ENCODE data around the gene HOXD11. TPM values are rescaled to one million over a fixed set of nuclear protein-coding genes. Genes with fewer than 3 reads are reported as not detected.
A peak's percentile ranks its signal among the peaks of the same experiment; 100 is the strongest.

HOXD11 gene
- total RNA-seq, 1 experiment from 2014 or later: 107 TPM

DNA sequence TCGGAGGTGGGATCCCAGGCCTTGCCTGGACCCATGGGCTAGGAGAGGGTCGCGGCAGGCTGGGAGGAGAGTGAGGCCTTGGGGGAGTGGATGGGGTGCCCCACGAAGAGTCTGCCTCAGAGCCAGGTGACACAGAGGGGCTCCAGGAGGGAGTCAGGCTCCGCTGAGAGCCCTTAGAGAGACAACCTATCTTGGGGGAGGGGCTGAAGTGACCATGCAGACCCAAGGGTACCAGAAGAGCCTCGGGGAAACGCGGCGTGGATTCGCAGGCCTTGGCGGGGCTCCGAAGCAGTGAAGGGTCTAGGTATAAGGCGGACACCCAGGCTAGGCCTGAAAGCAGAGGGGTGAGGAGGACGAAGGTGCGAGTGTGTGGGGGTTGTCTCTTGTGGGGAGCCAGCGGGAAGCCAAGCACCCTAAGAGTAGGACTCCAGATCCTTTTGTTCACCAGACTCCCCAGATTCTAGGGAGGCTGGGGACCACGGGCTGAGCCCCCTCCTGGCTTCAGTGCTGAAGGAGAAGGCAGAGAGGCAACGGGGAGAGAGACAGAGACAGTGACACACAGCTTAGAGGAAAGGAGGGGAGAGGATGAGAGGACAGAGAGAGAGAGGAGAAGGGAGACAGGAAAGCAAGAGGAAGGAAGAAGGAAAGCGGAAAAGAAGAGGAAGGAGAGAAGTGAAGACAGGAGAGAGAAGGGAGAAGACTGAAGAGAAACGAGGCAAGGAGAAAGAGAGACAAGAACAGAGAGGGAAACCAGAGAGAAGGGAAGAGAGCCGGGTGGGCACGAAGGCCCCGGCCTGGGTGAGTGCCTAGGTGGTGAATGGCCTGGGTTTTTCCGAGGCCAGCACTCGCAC, 1.1 kb upstream of the HOXD11 start:
- Histone ChIP-seq H3K27me3 (replicated peaks; ENCODE audit: insufficient read depth, low read depth, low read length, poor library complexity) (no peaks in the 10 kb centered on the region), H3K4me3 (ENCODE audit: low read depth, low read length, poor library complexity, severe bottlenecking) (peak overlapping the region; percentile 73), H3K27ac (ENCODE audit: low read depth, low read length, poor library complexity, severe bottlenecking) (peak overlapping the region; percentile 94), H3K36me3 (ENCODE audit: insufficient read depth, low read length, poor library complexity, severe bottlenecking) (peaks cover 22% of the 10 kb centered on the region), H3K4me1 (ENCODE audit: insufficient read depth, low read length, poor library complexity, severe bottlenecking) (peaks cover 26% of the 10 kb centered on the region), H3K9me3 (ENCODE audit: low read depth, low read length, poor library complexity, severe bottlenecking) (no peaks in the 10 kb centered on the region)
- CTCF ChIA-PET: interaction anchor here (0.7 kb wide), 1 partner anchor 21 kb away, joined by 3 read pairs; no protein-coding TSS in a partner anchor
- BruUV-seq (replicated peaks): no TSS peak
- intact Hi-C loops (cut with micrococcal nuclease; ENCODE audit: unreplicated experiment): no loop called here
- POLR2A ChIA-PET (ENCODE audit: low non-redundant PET): interaction anchor here (0.7 to 0.9 kb wide), 2 partner anchors 8 to 9 kb away, joined by 3 to 5 read pairs; no protein-coding TSS in a partner anchor
- TF ChIP-seq EZH2 (IDR thresholded peaks at IDR 0.05; ENCODE audit: borderline replicate concordance, low read depth, low read length, poor library complexity, severe bottlenecking): no peak
- TF ChIP-seq, protein P1, sequence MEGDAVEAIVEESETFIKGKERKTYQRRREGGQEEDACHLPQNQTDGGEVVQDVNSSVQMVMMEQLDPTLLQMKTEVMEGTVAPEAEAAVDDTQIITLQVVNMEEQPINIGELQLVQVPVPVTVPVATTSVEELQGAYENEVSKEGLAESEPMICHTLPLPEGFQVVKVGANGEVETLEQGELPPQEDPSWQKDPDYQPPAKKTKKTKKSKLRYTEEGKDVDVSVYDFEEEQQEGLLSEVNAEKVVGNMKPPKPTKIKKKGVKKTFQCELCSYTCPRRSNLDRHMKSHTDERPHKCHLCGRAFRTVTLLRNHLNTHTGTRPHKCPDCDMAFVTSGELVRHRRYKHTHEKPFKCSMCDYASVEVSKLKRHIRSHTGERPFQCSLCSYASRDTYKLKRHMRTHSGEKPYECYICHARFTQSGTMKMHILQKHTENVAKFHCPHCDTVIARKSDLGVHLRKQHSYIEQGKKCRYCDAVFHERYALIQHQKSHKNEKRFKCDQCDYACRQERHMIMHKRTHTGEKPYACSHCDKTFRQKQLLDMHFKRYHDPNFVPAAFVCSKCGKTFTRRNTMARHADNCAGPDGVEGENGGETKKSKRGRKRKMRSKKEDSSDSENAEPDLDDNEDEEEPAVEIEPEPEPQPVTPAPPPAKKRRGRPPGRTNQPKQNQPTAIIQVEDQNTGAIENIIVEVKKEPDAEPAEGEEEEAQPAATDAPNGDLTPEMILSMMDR (conservative IDR thresholded peaks at IDR 0.05; ENCODE audit: low read depth, low read length): no peak
- peak; percentile 59 for DNase-seq (ENCODE audit: low spot score)

GRCh38 chr2:176107731-176108181, 676 bp downstream of the HOXD11 start:
- DNase-seq (ENCODE audit: low spot score): peak; percentile 60
- no TSS peak for BruUV-seq (replicated peaks)
- Histone ChIP-seq H3K27me3 (replicated peaks; ENCODE audit: insufficient read depth, low read depth, low read length, poor library complexity) (no peaks in the 10 kb centered on the region), H3K9me3 (ENCODE audit: low read depth, low read length, poor library complexity, severe bottlenecking) (no peaks in the 10 kb centered on the region), H3K36me3 (ENCODE audit: insufficient read depth, low read length, poor library complexity, severe bottlenecking) (peaks cover 38% of the 10 kb centered on the region), H3K4me3 (ENCODE audit: low read depth, low read length, poor library complexity, severe bottlenecking) (peak overlapping the region; percentile 73), H3K27ac (ENCODE audit: low read depth, low read length, poor library complexity, severe bottlenecking) (peak overlapping the region; percentile 86), H3K4me1 (ENCODE audit: insufficient read depth, low read length, poor library complexity, severe bottlenecking) (peaks cover 8% of the 10 kb centered on the region)
- ChIA-PET CTCF (interaction anchor here (0.7 kb wide), 1 partner anchor 10 kb away, joined by 7 read pairs; no protein-coding TSS in a partner anchor), POLR2A (ENCODE audit: low non-redundant PET) (no interaction called here)
- no peak for TF ChIP-seq EZH2 (IDR thresholded peaks at IDR 0.05; ENCODE audit: borderline replicate concordance, low read depth, low read length, poor library complexity, severe bottlenecking)
- TF ChIP-seq, protein P1 (conservative IDR thresholded peaks at IDR 0.05; ENCODE audit: low read depth, low read length): no peak
- intact Hi-C loops (cut with micrococcal nuclease; ENCODE audit: unreplicated experiment): no loop called here

- CTCF ChIA-PET: interaction anchor here (0.7 kb wide), 1 partner anchor 669 kb away, joined by 4 read pairs; no protein-coding TSS in a partner anchor
- intact Hi-C loops (cut with micrococcal nuclease; ENCODE audit: unreplicated experiment): no loop called here
- Histone ChIP-seq H3K27ac (ENCODE audit: low read depth, low read length, poor library complexity, severe bottlenecking) (peak overlapping the region; percentile 86), H3K4me3 (ENCODE audit: low read depth, low read length, poor library complexity, severe bottlenecking) (peak overlapping the region; percentile 73), H3K4me1 (ENCODE audit: insufficient read depth, low read length, poor library complexity, severe bottlenecking) (peaks cover 3% of the 10 kb centered on the region), H3K27me3 (replicated peaks; ENCODE audit: insufficient read depth, low read depth, low read length, poor library complexity) (no peaks in the 10 kb centered on the region), H3K36me3 (ENCODE audit: insufficient read depth, low read length, poor library complexity, severe bottlenecking) (peaks cover 54% of the 10 kb centered on the region), H3K9me3 (ENCODE audit: low read depth, low read length, poor library complexity, severe bottlenecking) (no peaks in the 10 kb centered on the region)
- POLR2A ChIA-PET (ENCODE audit: low non-redundant PET): interaction anchor here (0.6 kb wide), 1 partner anchor 562 kb away, joined by 3 read pairs; no protein-coding TSS in a partner anchor
- DNase-seq (ENCODE audit: low spot score): peak; percentile 56
- BruUV-seq (replicated peaks): TSS peak; percentile 29
- TF ChIP-seq, protein P1 (conservative IDR thresholded peaks at IDR 0.05; ENCODE audit: low read depth, low read length): no peak
- no peak for TF ChIP-seq EZH2 (IDR thresholded peaks at IDR 0.05; ENCODE audit: borderline replicate concordance, low read depth, low read length, poor library complexity, severe bottlenecking)
Observed at GRCh38 chr2:176109192-176109901, 2.3 kb downstream of the HOXD11 start.
